Measurements from ENCODE around the gene SLC12A8. TPM values are rescaled to one million over a fixed set of nuclear protein-coding genes. Genes with fewer than 3 reads are reported as not detected.

The SLC12A8 gene
- total and polyA plus RNA-seq, 9 of the 15 experiments (the other 6 are each of a cell fraction or from before 2014, with no cell fraction given) = 0.04 to 0.33 (median 0.09) TPM; not detected in 4

DNA sequence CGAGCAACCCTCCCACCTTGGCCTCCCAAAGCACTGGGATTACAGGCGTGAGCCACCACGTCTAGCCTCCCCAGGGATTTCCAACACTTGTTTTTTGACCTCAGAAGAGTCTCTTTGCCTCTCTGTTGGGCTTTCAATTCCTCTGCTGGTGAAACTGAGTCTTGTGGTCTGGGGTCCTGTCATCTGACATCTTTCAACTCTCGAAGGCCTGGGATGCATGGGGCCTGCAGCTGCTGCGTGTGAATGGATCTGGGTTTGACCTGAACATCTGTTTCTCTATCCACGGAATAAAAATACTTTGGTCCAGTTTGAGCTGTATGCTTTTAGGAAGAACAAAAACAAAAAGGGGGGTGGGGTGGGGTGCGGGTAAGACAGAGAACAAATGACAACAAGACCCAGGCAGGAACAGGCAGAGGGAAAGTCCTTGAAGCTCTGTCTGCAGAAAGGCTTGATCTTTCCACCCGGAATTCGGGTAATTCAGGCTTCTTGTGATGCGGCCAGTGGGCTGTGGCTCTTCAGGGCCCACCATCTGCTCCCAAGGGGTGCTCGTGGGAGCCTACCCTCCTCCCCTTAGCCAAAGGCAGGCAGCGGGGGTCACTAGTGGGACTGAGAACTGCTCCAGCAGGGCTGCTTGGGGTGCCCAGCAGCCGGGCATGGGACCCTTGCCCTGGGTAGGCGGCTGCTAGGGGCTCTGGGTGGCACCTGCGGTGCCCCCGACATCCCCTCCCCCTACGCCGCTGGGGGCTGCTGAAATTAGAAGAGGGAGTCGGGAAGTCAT is 71.5 kb downstream of the SLC12A8 start:
- in situ Hi-C loops (cut with MboI) = no loop called here
- POLR2A ChIA-PET = no interaction called here
- peaks cover 0 to 6% of the 10 kb centered on the region in 2 experiments; a peak in 2 of 5 replicates for H3K4me1 ChIP-seq (replicated peaks in 1 of 2; ENCODE audit: control insufficient read depth in 2 of 2, insufficient read depth in 2 of 2, low read length in 2 of 2)
- intact Hi-C loops (cut with micrococcal nuclease) = no loop called here
- no peak overlapping the region for H3K9ac ChIP-seq (ENCODE audit: insufficient read depth in 1 of 2, low read depth in 2 of 2, low read length in 2 of 2)
- no peaks in the 10 kb centered on the region for H3K9me3 ChIP-seq (replicated peaks; ENCODE audit: control insufficient read depth, insufficient read depth, low read depth, low read length)
- no peaks in the 10 kb centered on the region for H3K79me2 ChIP-seq (ENCODE audit: control insufficient read depth, insufficient read depth, low read length)
- H3K9me1 ChIP-seq (ENCODE audit: control insufficient read depth, insufficient read depth, low read length) = no peaks in the 10 kb centered on the region
- H3K4me2 ChIP-seq (ENCODE audit: insufficient read depth, low read length) = no peak overlapping the region
- no peak for DNase-seq (ENCODE audit: extremely low read depth in 1 of 4, low spot score in 3 of 4)
- H4K20me1 ChIP-seq (replicated peaks; ENCODE audit: control insufficient read depth, insufficient read depth, low read length) = no peaks in the 10 kb centered on the region
- no peak overlapping the region for H3K4me3 ChIP-seq
- peaks cover 8 to 43% of the 10 kb centered on the region in 2 experiments; a peak in 4 of 5 replicates for H3K27me3 ChIP-seq (ENCODE audit: control insufficient read depth in 2 of 2, insufficient read depth in 2 of 2, low read length in 2 of 2)
- no peaks in the 10 kb centered on the region for H3K36me3 ChIP-seq (ENCODE audit: control insufficient read depth, insufficient read depth, low read length)
- ATAC-seq = no peak
- no TSS peak for BruUV-seq (replicated peaks)
- FAIRE-seq = no peak
- no peak overlapping the region for H3K27ac ChIP-seq (ENCODE audit: extremely low read depth, low read depth, low read length)
- WGBS (ENCODE audit: insufficient coverage, low coverage, missing lambda C conversion rate) = 2% methylated on average over 18 of the region's 19 CpGs
- no peak overlapping the region for H2AFZ ChIP-seq (ENCODE audit: low read depth, low read length)
- TF ChIP-seq FOXA1 (IDR thresholded peaks at IDR 0.05; ENCODE audit: borderline replicate concordance) (no peak), ELF1 (tag; IDR thresholded peaks at IDR 0.05) (no peak), POLR3A (IDR thresholded peaks at IDR 0.05; ENCODE audit: borderline replicate concordance, extremely low read depth, insufficient read depth, insufficient read length) (no peak), FOXP1 (CRISPR knock-in tag; IDR thresholded peaks at IDR 0.05) (no peak), RNF2 (IDR thresholded peaks at IDR 0.05) (no peak), ZBED1 (IDR thresholded peaks at IDR 0.05) (no peak)
- TF ChIP-seq, protein P1, sequence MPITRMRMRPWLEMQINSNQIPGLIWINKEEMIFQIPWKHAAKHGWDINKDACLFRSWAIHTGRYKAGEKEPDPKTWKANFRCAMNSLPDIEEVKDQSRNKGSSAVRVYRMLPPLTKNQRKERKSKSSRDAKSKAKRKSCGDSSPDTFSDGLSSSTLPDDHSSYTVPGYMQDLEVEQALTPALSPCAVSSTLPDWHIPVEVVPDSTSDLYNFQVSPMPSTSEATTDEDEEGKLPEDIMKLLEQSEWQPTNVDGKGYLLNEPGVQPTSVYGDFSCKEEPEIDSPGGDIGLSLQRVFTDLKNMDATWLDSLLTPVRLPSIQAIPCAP (CRISPR knock-in tag; IDR thresholded peaks at IDR 0.05; ENCODE audit: borderline replicate concordance) = no peak
- CTCF ChIA-PET (ENCODE audit: low intra/inter-chr PET ratio) = no interaction called here
